DLD1 (cell line): ENCODE measurements around the gene SCAMP1.
"Not testable (repeated sequence)": the region's sequence is repeated elsewhere in the genome, so short reads cannot be mapped to it uniquely, and the experiment has no call there.

Source experiments
- in situ Hi-C: cut with HindIII; loops from 2 replicates; pipeline ENCODE4 v1.10.0; 2017; ENCODE audit warnings: low sequenced_read_pairs

The SCAMP1 gene, protein sequence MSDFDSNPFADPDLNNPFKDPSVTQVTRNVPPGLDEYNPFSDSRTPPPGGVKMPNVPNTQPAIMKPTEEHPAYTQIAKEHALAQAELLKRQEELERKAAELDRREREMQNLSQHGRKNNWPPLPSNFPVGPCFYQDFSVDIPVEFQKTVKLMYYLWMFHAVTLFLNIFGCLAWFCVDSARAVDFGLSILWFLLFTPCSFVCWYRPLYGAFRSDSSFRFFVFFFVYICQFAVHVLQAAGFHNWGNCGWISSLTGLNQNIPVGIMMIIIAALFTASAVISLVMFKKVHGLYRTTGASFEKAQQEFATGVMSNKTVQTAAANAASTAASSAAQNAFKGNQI

GRCh38 chr5:78359831-78360673 lies at the start of gene SCAMP1:
SCAMP1 (plus strand) TSS chr5:78360617; CDS start chr5:78360672, 55 bp downstream.
- in situ Hi-C loops, result no loop called here

GRCh38 chr5:78317515-78317914 lies 42.9 kb upstream of the SCAMP1 start:
- in situ Hi-C loops, result no loop called here

DNA sequence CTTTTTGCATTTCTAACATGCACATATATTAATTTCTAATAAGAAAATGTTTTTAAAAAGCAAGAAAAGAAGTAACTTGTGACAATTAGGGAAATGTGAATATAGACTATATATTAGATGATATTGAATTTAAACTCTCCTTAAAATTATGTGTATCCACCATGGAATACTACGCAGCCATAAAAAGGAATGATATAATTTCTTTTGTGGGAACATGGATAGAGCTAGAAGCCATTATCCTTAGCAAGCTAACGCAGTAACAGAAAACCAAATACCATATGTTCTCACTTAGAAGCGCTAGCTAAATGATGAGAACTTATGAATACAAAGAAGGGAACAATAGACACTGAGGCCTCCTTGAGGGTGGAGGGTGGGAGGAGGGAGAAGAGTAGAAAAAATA lies 42.1 kb upstream of the SCAMP1 start:
- in situ Hi-C loops, result no loop called here

DNA sequence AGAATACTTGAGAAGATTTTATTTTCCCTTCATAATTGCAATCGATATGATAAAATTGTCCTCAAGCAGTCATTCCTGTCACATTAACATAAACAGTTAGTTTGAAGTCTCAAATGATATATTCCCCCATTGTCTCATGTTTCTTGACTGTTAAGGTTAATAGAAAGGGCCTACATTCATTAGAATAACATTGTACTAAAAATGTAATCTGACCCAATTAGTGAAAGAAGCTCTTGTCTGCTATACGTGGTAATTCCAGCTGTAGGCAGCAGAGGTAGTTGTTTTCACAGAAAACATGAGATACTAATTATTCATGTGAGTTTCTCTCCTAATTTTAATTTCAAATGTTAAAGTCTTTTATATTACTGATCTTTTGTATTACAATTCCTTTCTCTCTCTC lies 40.0 kb upstream of the SCAMP1 start:
- in situ Hi-C loops, result no loop called here

DNA sequence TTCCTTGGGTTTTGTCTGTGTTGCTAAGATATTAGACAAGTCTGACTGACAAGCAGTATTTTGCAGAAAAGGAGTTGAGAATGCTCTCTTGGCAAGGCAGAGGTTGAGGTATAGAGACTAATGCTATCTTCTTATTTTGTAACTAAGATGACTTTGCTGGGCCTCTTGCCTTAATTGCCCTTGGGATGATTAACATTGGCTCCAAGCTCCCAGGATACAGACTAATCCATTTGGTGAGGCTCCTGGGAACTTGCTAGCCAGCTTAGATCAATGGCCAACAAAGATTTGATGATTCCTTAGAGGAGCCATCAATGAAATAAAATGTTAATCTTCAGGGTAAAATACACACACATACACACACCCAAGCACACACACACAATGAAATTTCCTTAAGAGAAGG lies 37.2 kb upstream of the SCAMP1 start:
- in situ Hi-C loops, result no loop called here

DNA sequence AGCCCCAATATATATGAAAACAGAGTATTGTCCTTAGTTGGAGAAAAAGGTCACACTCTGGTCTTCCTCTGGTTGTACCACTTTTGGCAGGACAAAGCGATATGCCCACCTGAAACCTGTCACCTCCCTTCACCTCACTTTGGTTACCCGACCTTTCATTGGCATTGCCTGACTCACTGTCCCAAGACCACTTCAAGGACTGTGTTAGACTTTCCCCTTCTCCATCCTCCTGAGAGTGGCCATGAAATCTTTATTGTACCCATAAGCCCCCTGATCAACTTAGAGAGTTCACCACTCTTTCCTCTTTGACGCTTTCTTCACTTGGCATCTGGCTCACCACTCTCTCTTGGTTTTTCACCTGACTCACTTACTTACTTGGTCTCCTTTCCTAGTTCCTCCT lies 33.5 kb upstream of the SCAMP1 start:
- in situ Hi-C loops, result no loop called here

DNA sequence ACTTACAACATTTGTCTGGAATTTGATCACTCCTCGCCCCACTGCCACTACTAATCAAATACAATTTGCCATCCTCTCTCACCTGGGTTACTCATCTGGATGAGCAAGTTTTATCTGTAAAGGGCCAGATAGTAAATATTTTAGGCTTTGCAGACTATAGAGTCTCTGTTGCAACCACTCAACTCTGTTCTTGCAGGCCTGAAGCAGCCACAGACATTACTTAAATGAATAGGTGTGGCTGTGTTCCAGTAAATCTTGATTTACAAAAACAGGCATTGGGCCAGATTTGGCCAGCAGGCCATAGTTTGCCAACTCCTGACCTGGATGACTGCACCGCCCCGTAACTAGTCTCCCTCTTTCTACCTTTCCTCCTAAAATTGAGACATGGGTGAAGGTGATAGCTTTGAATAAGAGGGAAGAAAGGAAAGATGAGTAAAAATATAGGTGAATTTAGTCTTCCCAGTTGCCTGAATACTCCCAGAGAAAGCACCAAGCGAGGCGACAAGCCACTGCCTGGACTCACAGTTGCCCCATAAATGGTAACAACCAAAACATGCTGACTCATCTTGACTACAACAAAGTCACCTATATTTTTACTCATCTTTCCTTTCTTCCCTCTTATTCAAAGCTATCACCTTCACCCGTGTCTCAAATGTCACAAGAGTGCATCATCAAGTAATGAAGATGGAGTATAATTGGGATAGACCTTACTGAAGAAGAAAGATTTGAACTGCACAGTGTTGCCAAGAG lies 32.5 kb upstream of the SCAMP1 start:
- in situ Hi-C loops, result no loop called here

DNA sequence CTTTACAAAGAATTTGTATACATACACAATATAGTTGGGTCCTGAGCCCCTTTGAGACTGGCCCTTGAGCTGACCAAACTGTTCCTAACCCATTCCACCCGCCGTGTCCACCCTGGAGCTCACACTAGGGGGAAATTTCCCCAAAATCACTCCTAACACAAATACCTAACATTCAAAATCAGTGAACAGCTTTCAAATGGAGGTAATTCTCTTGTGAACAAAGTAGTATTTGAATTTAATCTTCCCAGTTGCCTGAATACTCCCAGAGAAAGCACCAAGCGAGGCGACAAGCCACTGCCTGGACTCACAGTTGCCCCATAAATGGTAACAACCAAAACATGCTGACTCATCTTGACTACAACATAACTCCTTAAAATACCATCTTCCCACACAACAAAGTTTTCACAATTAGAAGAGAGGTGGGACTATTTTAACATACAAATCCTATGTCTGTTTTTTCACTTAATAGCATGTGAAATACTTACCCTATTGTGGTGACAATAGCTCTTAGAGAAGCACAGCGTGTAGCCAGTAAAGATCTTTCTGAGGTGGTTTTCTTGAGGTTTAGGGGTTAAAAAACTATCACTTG lies 31.7 kb upstream of the SCAMP1 start:
- in situ Hi-C loops, result no loop called here

DNA sequence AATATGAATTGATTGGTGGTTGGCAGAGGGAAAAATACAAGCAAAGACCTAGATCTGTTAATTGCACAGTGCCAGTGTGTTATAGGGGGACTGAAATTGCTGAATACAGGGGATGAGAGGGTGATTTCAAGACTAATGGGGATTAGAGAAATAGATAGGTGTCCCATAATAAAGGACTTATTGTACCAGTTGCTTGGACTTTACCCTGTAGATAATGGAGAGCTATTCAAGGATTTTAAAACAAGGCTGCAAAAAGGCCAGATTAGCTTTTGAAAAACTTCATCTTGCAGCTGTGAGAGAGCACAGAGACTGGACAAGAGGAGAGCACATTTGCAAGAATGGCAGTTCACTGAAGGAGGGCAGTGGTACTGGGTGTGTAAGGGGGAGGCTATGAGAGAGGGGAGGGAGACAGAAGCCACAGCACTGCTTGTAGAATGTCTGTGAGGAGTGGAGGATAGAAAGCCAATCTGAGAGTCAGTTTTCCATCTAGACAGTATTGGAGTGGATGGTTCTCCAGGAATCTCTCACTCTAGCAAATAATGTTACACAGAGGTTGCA lies 28.8 kb upstream of the SCAMP1 start:
- in situ Hi-C loops, result no loop called here

- in situ Hi-C loops, result no loop called here
These were observed 25.6 kb upstream of the SCAMP1 start for GRCh38 chr5:78334811-78335210.

GRCh38 chr5:78335976-78336375 lies 24.4 kb upstream of the SCAMP1 start:
- in situ Hi-C loops, result no loop called here

GRCh38 chr5:78336698-78337097 lies 23.7 kb upstream of the SCAMP1 start:
- in situ Hi-C loops, result no loop called here

DNA sequence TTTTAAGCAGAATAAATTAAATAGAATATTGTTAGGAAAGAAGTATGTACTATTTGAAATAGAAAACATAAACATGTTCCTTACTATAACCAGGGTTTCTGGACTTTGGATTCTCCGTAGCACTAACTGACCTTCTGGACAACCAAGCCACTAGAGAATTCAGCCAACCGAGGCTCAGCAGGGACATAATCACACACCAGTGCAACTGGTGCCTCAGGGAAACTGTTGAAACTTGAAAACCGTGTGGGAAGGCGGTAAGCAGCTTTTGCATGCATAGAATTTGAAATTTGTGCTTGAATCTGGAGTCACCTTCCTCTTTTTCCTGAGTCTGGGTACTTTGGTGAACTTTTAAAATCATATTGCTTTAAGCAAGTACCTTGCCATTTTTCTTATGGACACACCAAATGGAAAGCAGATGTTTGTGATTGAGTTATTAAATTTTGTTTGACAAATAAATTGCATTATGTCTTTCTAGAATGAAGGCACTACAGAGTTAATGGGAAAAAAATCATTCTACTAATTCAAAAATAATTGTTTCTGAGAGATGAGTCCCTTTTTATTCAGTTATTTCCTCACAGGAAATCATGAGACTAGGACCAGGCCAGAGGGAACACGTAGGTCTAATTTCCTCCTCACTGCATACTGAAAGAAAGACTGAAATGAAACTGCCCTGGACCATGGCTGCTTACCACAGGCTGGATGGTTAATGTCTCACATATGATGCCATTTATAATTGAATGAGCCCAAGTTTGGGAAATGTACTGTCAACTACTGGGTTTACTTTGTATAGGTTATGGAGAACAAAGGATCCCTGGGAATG lies 20.6 kb upstream of the SCAMP1 start:
- in situ Hi-C loops, result no loop called here

- in situ Hi-C loops, result no loop called here
These were observed 19.0 kb upstream of the SCAMP1 start for GRCh38 chr5:78341440-78341839.

DNA sequence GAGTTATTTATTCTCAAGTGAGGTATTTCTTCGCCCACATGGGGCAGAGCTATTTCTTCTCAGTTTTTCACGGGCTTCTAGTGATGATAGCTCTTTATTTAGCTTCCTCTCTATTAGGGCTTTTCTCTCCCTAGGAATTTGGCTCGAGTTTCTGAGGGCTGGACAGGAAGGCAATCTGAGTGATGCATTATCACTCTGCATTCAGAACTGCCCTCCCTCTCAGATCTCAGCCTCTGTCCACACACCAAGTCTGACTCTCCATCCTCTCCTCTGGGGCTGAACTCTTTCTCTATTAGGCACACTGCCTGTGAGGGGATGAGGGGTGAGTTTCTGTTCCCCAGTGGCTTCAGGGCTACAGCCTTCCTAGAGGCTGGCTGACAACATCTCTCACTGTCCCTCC lies 14.9 kb upstream of the SCAMP1 start:
- in situ Hi-C loops, result no loop called here

DNA sequence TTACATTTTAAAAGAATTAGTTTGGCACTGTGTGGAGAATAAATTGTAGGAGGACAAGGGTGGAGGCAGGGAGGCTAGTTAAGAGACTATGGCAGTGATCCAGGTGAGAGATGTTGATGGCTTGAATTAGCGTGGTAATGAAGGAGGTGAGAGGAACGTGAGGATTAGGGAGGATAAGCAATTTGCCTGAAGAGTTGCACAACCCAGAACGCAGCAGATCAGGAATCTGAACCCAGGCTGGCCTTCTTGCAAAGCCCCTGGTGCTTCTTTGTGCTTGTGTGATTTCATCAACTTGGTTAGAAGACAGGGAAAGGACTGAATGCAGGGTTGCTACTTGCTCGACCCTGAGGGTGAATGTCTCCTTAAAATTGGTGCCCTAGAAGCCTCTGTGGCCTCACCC lies 6.9 kb upstream of the SCAMP1 start:
- in situ Hi-C loops, result no loop called here

DNA sequence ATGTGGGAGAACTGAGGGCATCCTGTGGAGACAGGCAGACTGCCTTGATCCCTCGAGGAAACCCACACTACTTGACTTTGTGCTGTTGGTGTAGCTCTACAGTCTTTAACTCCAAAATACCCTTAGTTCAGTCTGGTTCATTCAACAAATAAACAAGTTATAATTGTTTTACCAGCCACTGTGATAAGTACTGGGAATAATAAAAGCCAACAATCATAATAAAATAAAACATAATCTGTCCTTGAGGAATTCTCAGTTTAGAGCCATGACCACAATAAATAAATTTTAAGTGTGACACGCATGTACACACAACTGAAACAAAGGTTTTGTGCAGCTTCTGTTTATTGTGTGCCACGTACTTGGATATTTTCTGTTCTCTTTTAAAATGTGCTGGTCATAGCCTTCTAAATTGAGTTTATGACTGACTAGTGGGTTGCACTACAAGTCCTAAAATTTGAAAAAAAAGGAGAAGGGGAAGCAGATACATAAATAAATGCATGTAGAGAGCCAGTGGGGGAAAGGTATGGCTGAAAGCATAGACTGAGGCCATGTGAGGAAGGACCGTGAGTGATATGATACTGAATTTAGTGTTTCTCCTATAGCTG lies 6.2 kb upstream of the SCAMP1 start:
- in situ Hi-C loops, result no loop called here

- in situ Hi-C loops, result no loop called here
These were observed 4.9 kb upstream of the SCAMP1 start for GRCh38 chr5:78355561-78355960.

- in situ Hi-C loops, result not testable (repeated sequence)
These were observed 974 bp upstream of the SCAMP1 start for GRCh38 chr5:78359455-78359830.

DNA sequence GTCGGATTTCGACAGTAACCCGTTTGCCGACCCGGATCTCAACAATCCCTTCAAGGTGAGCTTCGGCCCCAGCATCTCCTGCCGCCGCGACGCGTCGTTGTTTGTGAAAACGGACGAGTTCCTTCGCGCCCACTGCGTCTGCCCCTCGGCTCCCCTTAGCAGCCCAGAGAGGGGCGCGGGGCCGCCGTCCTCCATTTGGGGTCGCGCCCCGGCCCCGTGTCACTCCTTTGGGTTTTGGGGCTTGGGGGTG lies 182 bp downstream of the SCAMP1 start:
- in situ Hi-C loops, result no loop called here
